ENCODE data around the gene CATSPERZ. TPM values are rescaled to one million over a fixed set of nuclear protein-coding genes. Genes with fewer than 3 reads are reported as not detected.

The CATSPERZ gene
- total and polyA plus RNA-seq, 2 of the 13 experiments (the other 11 are each of a cell fraction or from before 2014, with no cell fraction given) = 0.22 to 0.48 TPM

DNA sequence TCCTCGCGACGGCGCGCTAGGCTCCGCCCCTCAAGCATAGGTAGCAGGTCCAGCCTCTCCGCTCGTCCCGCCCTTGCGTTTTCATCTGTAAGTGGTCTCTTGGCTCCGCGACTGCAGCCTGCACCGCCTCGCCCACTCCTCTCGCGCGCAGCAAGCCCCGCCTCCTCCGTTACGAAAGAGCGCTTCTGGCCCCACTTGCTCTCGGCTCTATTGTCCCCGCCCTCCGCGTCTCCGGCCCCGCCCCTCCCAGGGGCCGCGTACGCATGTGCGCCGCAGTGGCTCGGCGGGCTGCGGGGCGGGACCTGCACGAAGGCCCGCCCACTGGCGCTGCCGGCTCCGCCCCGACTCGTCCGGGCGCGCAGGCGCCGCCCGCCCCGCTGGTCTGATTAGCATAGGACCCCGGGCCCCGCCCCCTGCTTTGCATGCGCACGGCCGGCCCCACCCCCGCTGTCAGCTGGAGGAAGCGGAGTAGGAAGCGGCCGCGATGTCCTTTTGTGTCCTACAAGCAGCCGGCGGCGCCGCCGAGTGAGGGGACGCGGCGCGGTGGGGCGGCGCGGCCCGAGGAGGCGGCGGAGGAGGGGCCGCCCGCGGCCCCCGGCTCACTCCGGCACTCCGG lies 5.0 kb downstream of the CATSPERZ start, which contains the start of gene ESRRA (continued):
- TF ChIP-seq NCOA2 (CRISPR knock-in tag; IDR thresholded peaks at IDR 0.05) (no peak), MAZ (IDR thresholded peaks at IDR 0.05; ENCODE audit: borderline replicate concordance, low read depth, low read length) (peak; percentile 81), MAZ (CRISPR knock-in tag; IDR thresholded peaks at IDR 0.05; ENCODE audit: low read depth) (peak; percentile 33; the same call in 1 of the 2 replicates), NFRKB (IDR thresholded peaks at IDR 0.05) (no peak), SP4 (CRISPR knock-in tag; IDR thresholded peaks at IDR 0.05) (peak; percentile 90), FOXA1 (IDR thresholded peaks at IDR 0.05) (no peak), FOXA1 (CRISPR knock-in tag; IDR thresholded peaks at IDR 0.05) (no peak), MTF1 (CRISPR knock-in tag; IDR thresholded peaks at IDR 0.05) (no peak), ZBTB21 (CRISPR knock-in tag; IDR thresholded peaks at IDR 0.05) (no peak), CCAR2 (optimal IDR thresholded peaks at IDR 0.05; ENCODE audit: low read depth, low read length) (no peak), KDM5B (CRISPR knock-in tag; IDR thresholded peaks at IDR 0.05; ENCODE audit: borderline replicate concordance) (no peak), GPN1 (CRISPR knock-in tag; IDR thresholded peaks at IDR 0.05; ENCODE audit: borderline replicate concordance) (no peak), PHF8 (CRISPR knock-in tag; IDR thresholded peaks at IDR 0.05) (no peak), ASH2L (IDR thresholded peaks at IDR 0.05; ENCODE audit: insufficient read length, low read depth, low read length) (no peak), CENPT (CRISPR knock-in tag; IDR thresholded peaks at IDR 0.05; ENCODE audit: low read depth) (no peak), ZNF296 (CRISPR knock-in tag; conservative IDR thresholded peaks at IDR 0.05) (no peak), NFKB2 (CRISPR knock-in tag; IDR thresholded peaks at IDR 0.05; ENCODE audit: borderline replicate concordance) (no peak)
- TF ChIP-seq, protein P1, sequence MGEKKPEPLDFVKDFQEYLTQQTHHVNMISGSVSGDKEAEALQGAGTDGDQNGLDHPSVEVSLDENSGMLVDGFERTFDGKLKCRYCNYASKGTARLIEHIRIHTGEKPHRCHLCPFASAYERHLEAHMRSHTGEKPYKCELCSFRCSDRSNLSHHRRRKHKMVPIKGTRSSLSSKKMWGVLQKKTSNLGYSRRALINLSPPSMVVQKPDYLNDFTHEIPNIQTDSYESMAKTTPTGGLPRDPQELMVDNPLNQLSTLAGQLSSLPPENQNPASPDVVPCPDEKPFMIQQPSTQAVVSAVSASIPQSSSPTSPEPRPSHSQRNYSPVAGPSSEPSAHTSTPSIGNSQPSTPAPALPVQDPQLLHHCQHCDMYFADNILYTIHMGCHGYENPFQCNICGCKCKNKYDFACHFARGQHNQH (CRISPR knock-in tag; IDR thresholded peaks at IDR 0.05) = peak; percentile 53; the same call in 1 of the 2 replicates
- TF ChIP-seq, protein P2, sequence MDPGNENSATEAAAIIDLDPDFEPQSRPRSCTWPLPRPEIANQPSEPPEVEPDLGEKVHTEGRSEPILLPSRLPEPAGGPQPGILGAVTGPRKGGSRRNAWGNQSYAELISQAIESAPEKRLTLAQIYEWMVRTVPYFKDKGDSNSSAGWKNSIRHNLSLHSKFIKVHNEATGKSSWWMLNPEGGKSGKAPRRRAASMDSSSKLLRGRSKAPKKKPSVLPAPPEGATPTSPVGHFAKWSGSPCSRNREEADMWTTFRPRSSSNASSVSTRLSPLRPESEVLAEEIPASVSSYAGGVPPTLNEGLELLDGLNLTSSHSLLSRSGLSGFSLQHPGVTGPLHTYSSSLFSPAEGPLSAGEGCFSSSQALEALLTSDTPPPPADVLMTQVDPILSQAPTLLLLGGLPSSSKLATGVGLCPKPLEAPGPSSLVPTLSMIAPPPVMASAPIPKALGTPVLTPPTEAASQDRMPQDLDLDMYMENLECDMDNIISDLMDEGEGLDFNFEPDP (CRISPR knock-in tag; conservative IDR thresholded peaks at IDR 0.05) = no peak
- TF ChIP-seq, protein P3, sequence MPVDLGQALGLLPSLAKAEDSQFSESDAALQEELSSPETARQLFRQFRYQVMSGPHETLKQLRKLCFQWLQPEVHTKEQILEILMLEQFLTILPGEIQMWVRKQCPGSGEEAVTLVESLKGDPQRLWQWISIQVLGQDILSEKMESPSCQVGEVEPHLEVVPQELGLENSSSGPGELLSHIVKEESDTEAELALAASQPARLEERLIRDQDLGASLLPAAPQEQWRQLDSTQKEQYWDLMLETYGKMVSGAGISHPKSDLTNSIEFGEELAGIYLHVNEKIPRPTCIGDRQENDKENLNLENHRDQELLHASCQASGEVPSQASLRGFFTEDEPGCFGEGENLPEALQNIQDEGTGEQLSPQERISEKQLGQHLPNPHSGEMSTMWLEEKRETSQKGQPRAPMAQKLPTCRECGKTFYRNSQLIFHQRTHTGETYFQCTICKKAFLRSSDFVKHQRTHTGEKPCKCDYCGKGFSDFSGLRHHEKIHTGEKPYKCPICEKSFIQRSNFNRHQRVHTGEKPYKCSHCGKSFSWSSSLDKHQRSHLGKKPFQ (CRISPR knock-in tag; IDR thresholded peaks at IDR 0.05; ENCODE audit: insufficient replicate concordance) = no peak
- TF ChIP-seq, protein P4, sequence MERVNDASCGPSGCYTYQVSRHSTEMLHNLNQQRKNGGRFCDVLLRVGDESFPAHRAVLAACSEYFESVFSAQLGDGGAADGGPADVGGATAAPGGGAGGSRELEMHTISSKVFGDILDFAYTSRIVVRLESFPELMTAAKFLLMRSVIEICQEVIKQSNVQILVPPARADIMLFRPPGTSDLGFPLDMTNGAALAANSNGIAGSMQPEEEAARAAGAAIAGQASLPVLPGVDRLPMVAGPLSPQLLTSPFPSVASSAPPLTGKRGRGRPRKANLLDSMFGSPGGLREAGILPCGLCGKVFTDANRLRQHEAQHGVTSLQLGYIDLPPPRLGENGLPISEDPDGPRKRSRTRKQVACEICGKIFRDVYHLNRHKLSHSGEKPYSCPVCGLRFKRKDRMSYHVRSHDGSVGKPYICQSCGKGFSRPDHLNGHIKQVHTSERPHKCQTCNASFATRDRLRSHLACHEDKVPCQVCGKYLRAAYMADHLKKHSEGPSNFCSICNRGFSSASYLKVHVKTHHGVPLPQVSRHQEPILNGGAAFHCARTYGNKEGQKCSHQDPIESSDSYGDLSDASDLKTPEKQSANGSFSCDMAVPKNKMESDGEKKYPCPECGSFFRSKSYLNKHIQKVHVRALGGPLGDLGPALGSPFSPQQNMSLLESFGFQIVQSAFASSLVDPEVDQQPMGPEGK (CRISPR knock-in tag; IDR thresholded peaks at IDR 0.05) = peak; percentile 72
- TF ChIP-seq, protein P5, sequence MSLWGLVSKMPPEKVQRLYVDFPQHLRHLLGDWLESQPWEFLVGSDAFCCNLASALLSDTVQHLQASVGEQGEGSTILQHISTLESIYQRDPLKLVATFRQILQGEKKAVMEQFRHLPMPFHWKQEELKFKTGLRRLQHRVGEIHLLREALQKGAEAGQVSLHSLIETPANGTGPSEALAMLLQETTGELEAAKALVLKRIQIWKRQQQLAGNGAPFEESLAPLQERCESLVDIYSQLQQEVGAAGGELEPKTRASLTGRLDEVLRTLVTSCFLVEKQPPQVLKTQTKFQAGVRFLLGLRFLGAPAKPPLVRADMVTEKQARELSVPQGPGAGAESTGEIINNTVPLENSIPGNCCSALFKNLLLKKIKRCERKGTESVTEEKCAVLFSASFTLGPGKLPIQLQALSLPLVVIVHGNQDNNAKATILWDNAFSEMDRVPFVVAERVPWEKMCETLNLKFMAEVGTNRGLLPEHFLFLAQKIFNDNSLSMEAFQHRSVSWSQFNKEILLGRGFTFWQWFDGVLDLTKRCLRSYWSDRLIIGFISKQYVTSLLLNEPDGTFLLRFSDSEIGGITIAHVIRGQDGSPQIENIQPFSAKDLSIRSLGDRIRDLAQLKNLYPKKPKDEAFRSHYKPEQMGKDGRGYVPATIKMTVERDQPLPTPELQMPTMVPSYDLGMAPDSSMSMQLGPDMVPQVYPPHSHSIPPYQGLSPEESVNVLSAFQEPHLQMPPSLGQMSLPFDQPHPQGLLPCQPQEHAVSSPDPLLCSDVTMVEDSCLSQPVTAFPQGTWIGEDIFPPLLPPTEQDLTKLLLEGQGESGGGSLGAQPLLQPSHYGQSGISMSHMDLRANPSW (CRISPR knock-in tag; IDR thresholded peaks at IDR 0.05; ENCODE audit: borderline replicate concordance) = no peak

Measured in HepG2 (cell line).